HepG2 (cell line): ENCODE results near the gene RNF5.

Source experiments
- CREB1 ChIP-seq, 2 experiments: fragments of 450-650 bp in 1 of 2; IDR thresholded peaks; 2 replicates each; pipeline ENCODE4 v1.6.1; 2016 to 2017; ENCODE audit warnings: control low read depth in 1 of 2, mild to moderate bottlenecking in 1 of 2, missing compliant biosample characterization in 1 of 2, missing genetic modification characterization in 1 of 2
- HDAC1 ChIP-seq: sonication (generic); formaldehyde crosslinking; IDR thresholded peaks from 2 replicates; pipeline ENCODE4 v1.5.1; 2020; ENCODE audit warnings: mild to moderate bottlenecking, missing genetic modification reagents
- JUND ChIP-seq: sonication (generic); formaldehyde crosslinking; IDR thresholded peaks from 2 replicates; pipeline ENCODE4 v1.8.0; 2022; ENCODE audit warnings: mild to moderate bottlenecking, missing genetic modification reagents
- MBNL3 ChIP-seq: fragments of 250-450 bp; sonication (Bioruptor Pico); conservative IDR thresholded peaks from 2 replicates; pipeline ENCODE4 v1.8.0; 2022; ENCODE audit warnings: mild to moderate bottlenecking, inconsistent platforms
- NFIC ChIP-seq: IDR thresholded peaks from 2 replicates; pipeline ENCODE4 v1.6.1; 2012; ENCODE audit warnings: mild to moderate bottlenecking, low read length, inconsistent platforms
- SMARCC2 ChIP-seq: fragments of 450-650 bp; IDR thresholded peaks from 2 replicates; pipeline ENCODE4 v1.6.1; 2017; ENCODE audit warnings: antibody characterized with exemption, mild to moderate bottlenecking
- THAP11 ChIP-seq: IDR thresholded peaks from 2 replicates; pipeline ENCODE4 v1.6.1; 2016; ENCODE audit warnings: missing biosample characterization, missing genetic modification reagents
- TF ChIP-seq, protein P1 (sequence below): sonication (generic); formaldehyde crosslinking; IDR thresholded peaks from 2 replicates; pipeline ENCODE4 v1.4.0; 2020; ENCODE audit warnings: missing genetic modification reagents, borderline replicate concordance
- TF ChIP-seq, protein P2 (sequence below): sonication (generic); formaldehyde crosslinking; conservative IDR thresholded peaks from 2 replicates; pipeline ENCODE4 v1.4.0; 2020; ENCODE audit warnings: missing genetic modification reagents
- TF ChIP-seq, protein P3 (sequence below): sonication (generic); formaldehyde crosslinking; IDR thresholded peaks from 2 replicates; pipeline ENCODE4 v1.5.0; 2020; ENCODE audit warnings: mild to moderate bottlenecking, missing genetic modification reagents, moderate library complexity
- TF ChIP-seq, protein P4 (sequence below): sonication (generic); formaldehyde crosslinking; conservative IDR thresholded peaks from 2 replicates; pipeline ENCODE4 v1.8.0; 2022; ENCODE audit warnings: mild to moderate bottlenecking, moderate library complexity, missing genetic modification reagents

DNA sequence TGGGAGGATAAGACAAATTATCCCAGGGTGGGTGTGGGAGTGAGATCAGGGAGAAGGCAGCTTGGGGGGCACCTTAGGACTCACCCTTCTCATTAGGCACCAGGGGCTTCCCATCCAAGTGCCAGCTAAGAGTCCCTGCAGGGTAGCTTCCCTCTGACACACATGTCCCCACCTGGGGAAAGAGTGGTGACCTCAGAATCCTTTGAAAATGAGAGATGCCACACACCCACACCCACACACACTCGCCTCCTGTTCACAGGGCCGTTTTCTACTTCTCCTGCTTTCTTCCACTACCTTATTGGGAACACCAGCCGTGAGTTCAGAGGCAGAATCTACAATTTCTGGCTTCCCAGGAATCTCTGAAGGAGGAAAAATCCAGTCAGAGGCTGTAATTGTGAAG is 4.8 kb downstream of the RNF5 start:
- TF ChIP-seq, protein P1, sequence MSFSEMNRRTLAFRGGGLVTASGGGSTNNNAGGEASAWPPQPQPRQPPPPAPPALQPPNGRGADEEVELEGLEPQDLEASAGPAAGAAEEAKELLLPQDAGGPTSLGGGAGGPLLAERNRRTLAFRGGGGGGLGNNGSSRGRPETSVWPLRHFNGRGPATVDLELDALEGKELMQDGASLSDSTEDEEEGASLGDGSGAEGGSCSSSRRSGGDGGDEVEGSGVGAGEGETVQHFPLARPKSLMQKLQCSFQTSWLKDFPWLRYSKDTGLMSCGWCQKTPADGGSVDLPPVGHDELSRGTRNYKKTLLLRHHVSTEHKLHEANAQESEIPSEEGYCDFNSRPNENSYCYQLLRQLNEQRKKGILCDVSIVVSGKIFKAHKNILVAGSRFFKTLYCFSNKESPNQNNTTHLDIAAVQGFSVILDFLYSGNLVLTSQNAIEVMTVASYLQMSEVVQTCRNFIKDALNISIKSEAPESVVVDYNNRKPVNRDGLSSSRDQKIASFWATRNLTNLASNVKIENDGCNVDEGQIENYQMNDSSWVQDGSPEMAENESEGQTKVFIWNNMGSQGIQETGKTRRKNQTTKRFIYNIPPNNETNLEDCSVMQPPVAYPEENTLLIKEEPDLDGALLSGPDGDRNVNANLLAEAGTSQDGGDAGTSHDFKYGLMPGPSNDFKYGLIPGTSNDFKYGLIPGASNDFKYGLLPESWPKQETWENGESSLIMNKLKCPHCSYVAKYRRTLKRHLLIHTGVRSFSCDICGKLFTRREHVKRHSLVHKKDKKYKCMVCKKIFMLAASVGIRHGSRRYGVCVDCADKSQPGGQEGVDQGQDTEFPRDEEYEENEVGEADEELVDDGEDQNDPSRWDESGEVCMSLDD = no peak
- TF ChIP-seq CREB1 (IDR thresholded peaks at IDR 0.05) (no peak), CREB1 (CRISPR knock-in tag; IDR thresholded peaks at IDR 0.05) (no peak), MBNL3 (CRISPR knock-in tag) (no peak), NFIC (no peak), THAP11 (no peak), HDAC1 (CRISPR knock-in tag) (no peak), JUND (CRISPR knock-in tag) (no peak), SMARCC2 (no peak)
- TF ChIP-seq, protein P2, sequence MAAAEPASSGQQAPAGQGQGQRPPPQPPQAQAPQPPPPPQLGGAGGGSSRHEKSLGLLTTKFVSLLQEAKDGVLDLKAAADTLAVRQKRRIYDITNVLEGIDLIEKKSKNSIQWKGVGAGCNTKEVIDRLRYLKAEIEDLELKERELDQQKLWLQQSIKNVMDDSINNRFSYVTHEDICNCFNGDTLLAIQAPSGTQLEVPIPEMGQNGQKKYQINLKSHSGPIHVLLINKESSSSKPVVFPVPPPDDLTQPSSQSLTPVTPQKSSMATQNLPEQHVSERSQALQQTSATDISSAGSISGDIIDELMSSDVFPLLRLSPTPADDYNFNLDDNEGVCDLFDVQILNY (CRISPR knock-in tag) = no peak
- TF ChIP-seq, protein P3, sequence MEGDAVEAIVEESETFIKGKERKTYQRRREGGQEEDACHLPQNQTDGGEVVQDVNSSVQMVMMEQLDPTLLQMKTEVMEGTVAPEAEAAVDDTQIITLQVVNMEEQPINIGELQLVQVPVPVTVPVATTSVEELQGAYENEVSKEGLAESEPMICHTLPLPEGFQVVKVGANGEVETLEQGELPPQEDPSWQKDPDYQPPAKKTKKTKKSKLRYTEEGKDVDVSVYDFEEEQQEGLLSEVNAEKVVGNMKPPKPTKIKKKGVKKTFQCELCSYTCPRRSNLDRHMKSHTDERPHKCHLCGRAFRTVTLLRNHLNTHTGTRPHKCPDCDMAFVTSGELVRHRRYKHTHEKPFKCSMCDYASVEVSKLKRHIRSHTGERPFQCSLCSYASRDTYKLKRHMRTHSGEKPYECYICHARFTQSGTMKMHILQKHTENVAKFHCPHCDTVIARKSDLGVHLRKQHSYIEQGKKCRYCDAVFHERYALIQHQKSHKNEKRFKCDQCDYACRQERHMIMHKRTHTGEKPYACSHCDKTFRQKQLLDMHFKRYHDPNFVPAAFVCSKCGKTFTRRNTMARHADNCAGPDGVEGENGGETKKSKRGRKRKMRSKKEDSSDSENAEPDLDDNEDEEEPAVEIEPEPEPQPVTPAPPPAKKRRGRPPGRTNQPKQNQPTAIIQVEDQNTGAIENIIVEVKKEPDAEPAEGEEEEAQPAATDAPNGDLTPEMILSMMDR = no peak
- TF ChIP-seq, protein P4, sequence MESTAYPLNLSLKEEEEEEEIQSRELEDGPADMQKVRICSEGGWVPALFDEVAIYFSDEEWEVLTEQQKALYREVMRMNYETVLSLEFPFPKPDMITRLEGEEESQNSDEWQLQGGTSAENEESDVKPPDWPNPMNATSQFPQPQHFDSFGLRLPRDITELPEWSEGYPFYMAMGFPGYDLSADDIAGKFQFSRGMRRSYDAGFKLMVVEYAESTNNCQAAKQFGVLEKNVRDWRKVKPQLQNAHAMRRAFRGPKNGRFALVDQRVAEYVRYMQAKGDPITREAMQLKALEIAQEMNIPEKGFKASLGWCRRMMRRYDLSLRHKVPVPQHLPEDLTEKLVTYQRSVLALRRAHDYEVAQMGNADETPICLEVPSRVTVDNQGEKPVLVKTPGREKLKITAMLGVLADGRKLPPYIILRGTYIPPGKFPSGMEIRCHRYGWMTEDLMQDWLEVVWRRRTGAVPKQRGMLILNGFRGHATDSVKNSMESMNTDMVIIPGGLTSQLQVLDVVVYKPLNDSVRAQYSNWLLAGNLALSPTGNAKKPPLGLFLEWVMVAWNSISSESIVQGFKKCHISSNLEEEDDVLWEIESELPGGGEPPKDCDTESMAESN (CRISPR knock-in tag) = no peak
